OCI-LY7 (cell line): ENCODE data around the gene BCL7A.

Source experiments
- EZH2phosphoT487 ChIP-seq: fragments of 200-600 bp; sonication (generic); IDR thresholded peaks from 2 replicates; pipeline ENCODE4 v1.6.1; 2018; ENCODE audit warnings: low read depth, borderline replicate concordance, mild to moderate bottlenecking, mixed run types, antibody characterized with exemption, low read length, moderate library complexity, mixed read lengths
- TF ChIP-seq, protein P1 (sequence below): fragments of 200-600 bp; sonication (generic); conservative IDR thresholded peaks from 2 replicates; pipeline ENCODE4 v1.5.1; 2014; ENCODE audit warnings: mild to moderate bottlenecking, antibody characterized with exemption, low read length, moderate library complexity, mixed read lengths

DNA sequence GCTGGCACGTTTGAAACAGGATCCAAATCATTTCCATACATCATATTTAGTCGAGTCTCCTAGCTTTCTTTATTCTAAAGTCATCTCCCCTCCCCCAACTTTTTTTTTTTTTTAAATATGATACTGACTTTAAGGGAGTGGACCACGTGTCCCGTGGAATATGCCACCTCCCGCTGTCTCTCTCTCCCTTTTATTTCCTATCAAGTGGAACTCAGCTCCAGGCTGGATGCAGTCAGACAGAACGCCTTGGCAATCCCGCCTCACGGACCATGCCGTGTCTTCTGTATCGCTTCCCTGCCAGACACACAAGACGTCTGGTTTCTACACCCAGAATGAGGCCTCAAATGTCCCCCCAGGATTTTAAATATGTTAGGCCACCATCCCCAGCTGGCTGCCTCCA, 21.2 kb downstream of the BCL7A start:
- TF ChIP-seq, protein P1, sequence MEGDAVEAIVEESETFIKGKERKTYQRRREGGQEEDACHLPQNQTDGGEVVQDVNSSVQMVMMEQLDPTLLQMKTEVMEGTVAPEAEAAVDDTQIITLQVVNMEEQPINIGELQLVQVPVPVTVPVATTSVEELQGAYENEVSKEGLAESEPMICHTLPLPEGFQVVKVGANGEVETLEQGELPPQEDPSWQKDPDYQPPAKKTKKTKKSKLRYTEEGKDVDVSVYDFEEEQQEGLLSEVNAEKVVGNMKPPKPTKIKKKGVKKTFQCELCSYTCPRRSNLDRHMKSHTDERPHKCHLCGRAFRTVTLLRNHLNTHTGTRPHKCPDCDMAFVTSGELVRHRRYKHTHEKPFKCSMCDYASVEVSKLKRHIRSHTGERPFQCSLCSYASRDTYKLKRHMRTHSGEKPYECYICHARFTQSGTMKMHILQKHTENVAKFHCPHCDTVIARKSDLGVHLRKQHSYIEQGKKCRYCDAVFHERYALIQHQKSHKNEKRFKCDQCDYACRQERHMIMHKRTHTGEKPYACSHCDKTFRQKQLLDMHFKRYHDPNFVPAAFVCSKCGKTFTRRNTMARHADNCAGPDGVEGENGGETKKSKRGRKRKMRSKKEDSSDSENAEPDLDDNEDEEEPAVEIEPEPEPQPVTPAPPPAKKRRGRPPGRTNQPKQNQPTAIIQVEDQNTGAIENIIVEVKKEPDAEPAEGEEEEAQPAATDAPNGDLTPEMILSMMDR = no peak
- TF ChIP-seq EZH2phosphoT487 = no peak
